Type B pancreatic cell (in vitro differentiated cells): Measurements from ENCODE around the gene CTAG1B. TPM values are rescaled to one million over a fixed set of nuclear protein-coding genes. Genes with fewer than 3 reads are reported as not detected.
"Not testable (repeated sequence)": the region's sequence is repeated elsewhere in the genome, so short reads cannot be mapped to it uniquely, and the experiment has no call there.

Experiments used
- DNase-seq: peaks from one replicate; pipeline ENCODE4 v3.0.0; 2021; ENCODE audit warnings: mixed read lengths; ENCODE audit not compliant: unreplicated experiment; ENCODE audit errors: extremely low spot score
- H3K27ac Mint-ChIP-seq: 2 replicates; pipeline ENCODE4 v1.8.0; 2021; ENCODE audit warnings: mild to moderate bottlenecking, mixed read lengths
- H3K27me3 Mint-ChIP-seq: 2 replicates; pipeline ENCODE4 v1.8.0; 2021; ENCODE audit warnings: mixed read lengths
- H3K36me3 Mint-ChIP-seq: 2 replicates; pipeline ENCODE4 v1.8.0; 2021; ENCODE audit warnings: mixed read lengths
- H3K4me1 Mint-ChIP-seq: one replicate; pipeline ENCODE4 v1.8.0; 2021; ENCODE audit warnings: mixed read lengths; ENCODE audit not compliant: unreplicated experiment
- H3K4me3 Mint-ChIP-seq: 2 replicates; pipeline ENCODE4 v1.8.0; 2021; ENCODE audit warnings: mild to moderate bottlenecking, mixed read lengths
- H3K9me3 Mint-ChIP-seq: 2 replicates; pipeline ENCODE4 v1.8.0; 2021; ENCODE audit warnings: mixed read lengths
- CTCF ChIP-seq: fragments of 200-600 bp; sonication (generic); conservative IDR thresholded peaks from 2 replicates; pipeline ENCODE4 v1.5.0; 2021; ENCODE audit warnings: antibody characterized with exemption, mild to moderate bottlenecking
- total RNA-seq: library from RNA; stranded (reverse); gene quantifications from 2 replicates; pipeline ENCODE4 v1.2.1, GENCODE V29; 2021; ENCODE audit warnings: low replicate concordance

CTAG1B gene
- total RNA-seq, 1 donor from 2014 or later = not detected

DNA sequence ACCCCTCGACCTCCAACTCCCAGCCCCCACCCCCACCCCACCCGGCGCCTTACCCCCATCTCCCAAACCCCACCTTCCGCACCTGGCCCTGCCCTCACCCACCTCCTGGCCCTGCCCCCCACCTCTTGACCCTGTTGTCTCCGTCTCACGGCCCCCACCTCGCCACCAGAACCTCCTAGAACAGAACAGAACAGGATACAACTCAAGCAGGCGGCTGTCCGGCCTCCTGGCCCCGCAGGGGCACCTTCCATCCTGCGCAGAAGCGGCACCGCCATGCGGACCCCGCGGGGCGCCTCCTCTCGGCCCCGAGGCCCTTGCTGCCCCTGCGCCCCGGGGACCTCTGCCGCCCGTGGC lies 33.9 kb upstream of the CTAG1B start:
- no peaks in the 10 kb centered on the region for H3K4me1 Mint-ChIP-seq
- H3K27me3 Mint-ChIP-seq = no peaks in the 10 kb centered on the region
- H3K36me3 Mint-ChIP-seq = no peaks in the 10 kb centered on the region
- H3K4me3 Mint-ChIP-seq = no peak overlapping the region
- H3K27ac Mint-ChIP-seq = no peak overlapping the region
- no peaks in the 10 kb centered on the region for H3K9me3 Mint-ChIP-seq
- DNase-seq = no peak
- no peak for TF ChIP-seq CTCF

DNA sequence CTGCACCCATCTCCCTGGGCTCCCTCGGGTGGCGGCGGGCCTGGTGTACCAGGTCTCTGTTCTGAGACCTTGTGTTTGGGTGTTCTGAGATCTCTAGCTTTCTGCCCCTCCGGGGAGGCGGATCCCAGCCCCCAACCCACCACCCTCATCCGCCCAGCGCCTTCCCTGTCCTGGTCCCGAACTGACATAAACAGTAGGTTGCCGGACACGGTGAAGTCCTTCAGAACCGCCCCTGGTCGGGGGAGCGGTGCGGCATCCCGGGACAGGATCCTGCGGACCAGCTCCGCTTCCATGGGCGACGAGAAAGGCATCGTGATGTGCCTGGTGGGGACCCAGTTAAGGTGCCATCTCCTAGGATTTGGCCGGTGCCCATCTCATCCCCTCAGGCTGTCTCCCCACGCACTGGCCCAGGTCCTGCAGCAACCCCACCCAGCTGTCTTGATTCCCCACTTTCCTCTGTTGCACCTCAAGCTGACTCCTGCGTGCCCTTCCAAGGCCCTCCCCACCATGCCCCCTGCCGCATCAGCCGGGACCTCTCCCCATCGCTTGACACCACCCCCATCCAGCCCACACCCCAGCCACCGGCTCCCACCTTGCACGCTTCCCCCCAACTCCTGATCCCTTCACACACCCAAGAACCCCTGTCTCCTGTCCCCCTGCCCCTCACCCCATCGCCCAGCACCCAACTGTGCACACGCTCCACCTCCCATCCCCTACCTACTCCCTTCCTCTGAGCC lies 33.4 kb upstream of the CTAG1B start:
- H3K4me3 Mint-ChIP-seq = no peak overlapping the region
- TF ChIP-seq CTCF = no peak
- no peaks in the 10 kb centered on the region for H3K4me1 Mint-ChIP-seq
- no peak for DNase-seq
- no peaks in the 10 kb centered on the region for H3K27me3 Mint-ChIP-seq
- H3K9me3 Mint-ChIP-seq = no peaks in the 10 kb centered on the region
- no peak overlapping the region for H3K27ac Mint-ChIP-seq
- H3K36me3 Mint-ChIP-seq = no peaks in the 10 kb centered on the region

GRCh38 chrX:154650221-154650510 lies 31.1 kb upstream of the CTAG1B start:
- H3K4me3 Mint-ChIP-seq = no peak overlapping the region
- H3K9me3 Mint-ChIP-seq = no peaks in the 10 kb centered on the region
- H3K4me1 Mint-ChIP-seq = no peaks in the 10 kb centered on the region
- H3K27me3 Mint-ChIP-seq = no peaks in the 10 kb centered on the region
- DNase-seq = no peak
- TF ChIP-seq CTCF = no peak
- no peaks in the 10 kb centered on the region for H3K36me3 Mint-ChIP-seq
- no peak overlapping the region for H3K27ac Mint-ChIP-seq

- H3K9me3 Mint-ChIP-seq = no peaks in the 10 kb centered on the region
- H3K27me3 Mint-ChIP-seq = no peaks in the 10 kb centered on the region
- no peaks in the 10 kb centered on the region for H3K4me1 Mint-ChIP-seq
- H3K36me3 Mint-ChIP-seq = no peaks in the 10 kb centered on the region
- no peak overlapping the region for H3K4me3 Mint-ChIP-seq
- TF ChIP-seq CTCF = no peak
- H3K27ac Mint-ChIP-seq = no peak overlapping the region
- DNase-seq = no peak
These were observed 30.6 kb upstream of the CTAG1B start for GRCh38 chrX:154649503-154650220.

GRCh38 chrX:154648931-154649330 lies 29.8 kb upstream of the CTAG1B start:
- no peak for TF ChIP-seq CTCF
- no peak for DNase-seq
- H3K27ac Mint-ChIP-seq = no peak overlapping the region

DNA sequence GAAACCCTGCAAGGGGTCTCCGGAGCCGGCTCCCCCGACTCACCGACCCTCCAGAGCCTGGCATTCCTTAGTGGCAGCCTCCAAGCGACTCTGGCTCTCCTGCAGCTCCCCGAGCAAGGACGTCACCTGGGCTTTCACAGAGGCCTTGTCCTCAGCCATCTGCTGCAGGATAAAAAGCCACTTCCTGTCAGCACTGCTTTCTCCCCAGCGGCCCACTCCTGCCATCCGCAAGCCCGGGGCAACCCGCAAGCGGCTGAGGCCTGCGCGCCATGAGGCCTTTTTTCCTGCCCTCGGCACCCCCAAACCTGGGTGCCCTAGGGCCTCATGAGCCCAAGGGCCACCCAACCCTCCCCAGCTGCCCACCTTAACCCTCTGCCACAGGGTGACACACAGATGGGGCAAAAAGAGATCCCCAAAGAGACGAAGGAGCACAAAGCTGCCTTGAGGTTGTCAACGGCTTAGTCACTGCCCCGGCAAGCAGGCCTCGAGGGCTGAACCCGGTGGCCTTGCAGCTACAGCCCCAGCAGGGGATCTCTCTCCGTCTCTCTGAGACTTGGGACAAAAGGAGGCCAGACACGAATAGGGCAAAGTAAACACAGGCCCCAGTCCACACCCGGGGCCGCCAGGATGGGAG lies 26.8 kb upstream of the CTAG1B start:
- not testable (repeated sequence) for H3K27me3 Mint-ChIP-seq, DNase-seq, H3K27ac Mint-ChIP-seq, H3K4me3 Mint-ChIP-seq, H3K36me3 Mint-ChIP-seq, H3K9me3 Mint-ChIP-seq, H3K4me1 Mint-ChIP-seq

More at GRCh38 chrX:154648931-154649330, 29.8 kb upstream of the CTAG1B start:
- Mint-ChIP-seq H3K27me3 (no peaks in the 10 kb centered on the region), H3K9me3 (no peaks in the 10 kb centered on the region), H3K4me3 (no peak overlapping the region), H3K36me3 (no peaks in the 10 kb centered on the region), H3K4me1 (no peaks in the 10 kb centered on the region)

- not testable (repeated sequence) for H3K4me1 Mint-ChIP-seq, H3K36me3 Mint-ChIP-seq, DNase-seq, H3K27ac Mint-ChIP-seq, H3K27me3 Mint-ChIP-seq, H3K4me3 Mint-ChIP-seq, H3K9me3 Mint-ChIP-seq
These were observed 24.6 kb upstream of the CTAG1B start for GRCh38 chrX:154643708-154644107.

DNA sequence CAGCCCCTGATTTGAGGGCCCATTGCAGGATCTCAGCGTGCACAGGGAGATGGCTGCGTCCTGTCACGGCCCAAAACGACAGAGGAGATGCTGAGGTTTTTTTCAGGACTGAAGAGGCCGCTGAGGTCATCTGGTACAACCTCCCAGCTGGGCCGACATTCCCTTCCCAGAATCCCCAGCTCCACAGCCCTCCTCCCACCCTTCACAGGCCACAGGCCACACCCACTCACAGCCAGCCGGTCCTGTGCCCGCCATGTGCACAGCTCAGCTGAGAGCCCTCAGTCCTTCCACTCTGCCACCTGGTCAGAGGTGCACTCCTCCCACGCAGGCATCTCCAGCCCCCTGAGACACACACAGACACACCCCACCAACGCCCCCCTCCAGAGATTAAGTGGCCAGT lies 22.7 kb upstream of the CTAG1B start:
- not testable (repeated sequence) for H3K27me3 Mint-ChIP-seq, H3K4me1 Mint-ChIP-seq, H3K36me3 Mint-ChIP-seq, H3K27ac Mint-ChIP-seq, H3K9me3 Mint-ChIP-seq, H3K4me3 Mint-ChIP-seq, DNase-seq

DNA sequence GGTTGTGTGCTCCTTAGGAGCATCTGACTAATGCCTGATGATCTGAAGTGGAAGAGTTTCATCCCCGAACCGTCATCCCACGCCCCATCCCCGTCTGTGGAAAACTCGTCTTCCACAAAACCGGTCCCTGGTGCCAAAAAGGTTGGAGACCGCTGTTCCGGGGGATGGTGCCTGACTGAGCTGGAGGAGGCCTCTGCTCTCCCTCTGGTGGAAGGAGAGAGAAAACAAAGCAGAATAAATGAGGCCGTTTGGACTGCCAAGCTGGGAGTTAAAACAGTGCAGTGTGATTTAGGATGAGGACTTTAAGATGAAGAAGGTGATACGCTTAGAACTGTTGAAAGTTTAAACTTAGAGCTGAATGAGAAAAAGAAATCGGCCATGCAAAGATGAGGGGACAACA lies 14.6 kb upstream of the CTAG1B start:
- not testable (repeated sequence) for H3K36me3 Mint-ChIP-seq, H3K27ac Mint-ChIP-seq, DNase-seq, H3K4me3 Mint-ChIP-seq, H3K4me1 Mint-ChIP-seq, H3K9me3 Mint-ChIP-seq, H3K27me3 Mint-ChIP-seq
